Islet of Langerhans (tissue), 1 donor: ENCODE data around the gene SLC29A1.
"Not testable (repeated sequence)": the region's sequence is repeated elsewhere in the genome, so short reads cannot be mapped to it uniquely, and the experiment has no call there.

ENCODE experiments used
- FAIRE-seq: peaks from one replicate; lab custom pipeline; 2011; peaks lifted over from hg19 to GRCh38; lab: Jason Lieb, UNC

SLC29A1 gene

GRCh38 chr6:44223319-44224028 is at the start of gene SLC29A1:
SLC29A1 (plus strand) TSS chr6:44223595; CDS start chr6:44227314, 3,719 bp downstream.
- FAIRE-seq: no peak

- FAIRE-seq: no peak
Observed at GRCh38 chr6:44176130-44176761, 47.1 kb upstream of the SLC29A1 start.

- FAIRE-seq: no peak
Observed at GRCh38 chr6:44176762-44177509, 46.5 kb upstream of the SLC29A1 start.

- FAIRE-seq: no peak
Observed at GRCh38 chr6:44177691-44178423, 45.5 kb upstream of the SLC29A1 start.

- no peak for FAIRE-seq
Observed at GRCh38 chr6:44178424-44179071, 44.8 kb upstream of the SLC29A1 start.

- no peak for FAIRE-seq
Observed at GRCh38 chr6:44179072-44179536, 44.3 kb upstream of the SLC29A1 start.

- no peak for FAIRE-seq
Observed at GRCh38 chr6:44179648-44180047, 43.7 kb upstream of the SLC29A1 start.

GRCh38 chr6:44180406-44180805 is 43.0 kb upstream of the SLC29A1 start:
- no peak for FAIRE-seq

- no peak for FAIRE-seq
Observed at GRCh38 chr6:44180886-44181285, 42.5 kb upstream of the SLC29A1 start.

GRCh38 chr6:44181784-44182183 is 41.6 kb upstream of the SLC29A1 start:
- FAIRE-seq: not testable (repeated sequence)

GRCh38 chr6:44182911-44183390 is 40.4 kb upstream of the SLC29A1 start:
- no peak for FAIRE-seq

GRCh38 chr6:44183783-44184182 is 39.6 kb upstream of the SLC29A1 start:
- no peak for FAIRE-seq

- FAIRE-seq: not testable (repeated sequence)
Observed at GRCh38 chr6:44185356-44185755, 38.0 kb upstream of the SLC29A1 start.

GRCh38 chr6:44185953-44186634 is 37.3 kb upstream of the SLC29A1 start:
- FAIRE-seq: no peak

GRCh38 chr6:44186635-44187025 is 36.8 kb upstream of the SLC29A1 start:
- no peak for FAIRE-seq

- no peak for FAIRE-seq
Observed at GRCh38 chr6:44188819-44189218, 34.6 kb upstream of the SLC29A1 start.

- no peak for FAIRE-seq
Observed at GRCh38 chr6:44189257-44189656, 34.1 kb upstream of the SLC29A1 start.

- no peak for FAIRE-seq
Observed at GRCh38 chr6:44190715-44191114, 32.7 kb upstream of the SLC29A1 start.

GRCh38 chr6:44192428-44193041 is 30.9 kb upstream of the SLC29A1 start:
- no peak for FAIRE-seq

- FAIRE-seq: no peak
Observed at GRCh38 chr6:44193307-44193910, 30.0 kb upstream of the SLC29A1 start.
